HEK293 (cell line): ENCODE results near the gene ZNF688.

Experiments
- CTCF ChIA-PET: fragments of 350-600 bp; formaldehyde crosslinking; extraction: SDS; loops from one replicate; lab custom pipeline; 2021; ENCODE audit warnings: antibody characterized with exemption; lab: Yijun Ruan, JAX
- POLR2A ChIA-PET: fragments of 300-600 bp; formaldehyde crosslinking; extraction: SDS; loops from one replicate; lab custom pipeline; 2020; ENCODE audit warnings: antibody characterized with exemption, inconsistent platforms; lab: Yijun Ruan, JAX
- H3K27ac ChIP-seq: fragments of 200-500 bp; sonication (Bioruptor generic); 2 replicates; pipeline ENCODE4 v1.5.1; 2014; ENCODE audit warnings: low read depth, low read length, control low read depth, inconsistent platforms; ENCODE audit errors: extremely low read depth
- H3K36me3 ChIP-seq, 2 experiments: fragments of 200-500 bp in 1 of 2; sonication (Bioruptor generic) in 1 of 2; 1 replicate in 1 of 2; 2 replicates in 1 of 2; pipeline ENCODE4 v1.5.1; 2014 to 2017; ENCODE audit warnings: inconsistent platforms in 2 of 2, low read length in 2 of 2; ENCODE audit not compliant: control insufficient read depth in 2 of 2, insufficient read depth in 1 of 2
- H3K4me1 ChIP-seq: fragments of 200-500 bp; sonication (Bioruptor generic); 2 replicates; pipeline ENCODE4 v1.5.1; 2014; ENCODE audit warnings: mild to moderate bottlenecking, low read length, inconsistent platforms; ENCODE audit not compliant: control insufficient read depth, insufficient read depth
- H3K4me3 ChIP-seq: 2 replicates; pipeline ENCODE4 v1.5.1; 2011; ENCODE audit warnings: low read depth, mild to moderate bottlenecking, control low read depth, low read length, moderate library complexity
- H3K9me3 ChIP-seq: fragments of 200-500 bp; sonication (Bioruptor generic); 2 replicates; pipeline ENCODE4 v1.5.1; 2014; ENCODE audit warnings: low read depth, low read length, inconsistent platforms; ENCODE audit not compliant: control insufficient read depth, insufficient read depth
- EGR2 ChIP-seq: fragments of 450-650 bp; formaldehyde crosslinking; IDR thresholded peaks from 2 replicates; pipeline ENCODE4 v1.5.1; 2016; ENCODE audit warnings: low read depth, missing biosample characterization, missing genetic modification characterization
- GLIS2 ChIP-seq: fragments of 450-650 bp; formaldehyde crosslinking; IDR thresholded peaks from 2 replicates; pipeline ENCODE4 v1.5.1; 2016; ENCODE audit warnings: missing biosample characterization, missing genetic modification characterization
- PRDM1 ChIP-seq: fragments of 450-650 bp; formaldehyde crosslinking; IDR thresholded peaks from 2 replicates; pipeline ENCODE4; 2016; ENCODE audit warnings: missing biosample characterization, missing genetic modification characterization
- YY2 ChIP-seq: fragments of 450-650 bp; formaldehyde crosslinking; IDR thresholded peaks from 2 replicates; pipeline ENCODE4 v1.5.1; 2016; ENCODE audit warnings: missing biosample characterization, missing genetic modification characterization
- ZBTB20 ChIP-seq: fragments of 450-650 bp; formaldehyde crosslinking; IDR thresholded peaks from 2 replicates; pipeline ENCODE4 v1.5.1; 2016; ENCODE audit warnings: missing biosample characterization, missing genetic modification characterization
- ZBTB49 ChIP-seq: fragments of 450-650 bp; formaldehyde crosslinking; IDR thresholded peaks from 2 replicates; pipeline ENCODE4 v1.5.1; 2016; ENCODE audit warnings: missing biosample characterization, missing genetic modification characterization, low read depth
- ZFHX2 ChIP-seq: fragments of 450-650 bp; formaldehyde crosslinking; conservative IDR thresholded peaks from 2 replicates; pipeline ENCODE4 v1.5.1; 2016; ENCODE audit warnings: missing biosample characterization, missing genetic modification characterization
- ZIC2 ChIP-seq: fragments of 450-650 bp; formaldehyde crosslinking; IDR thresholded peaks from 2 replicates; pipeline ENCODE4 v1.5.1; 2016; ENCODE audit warnings: missing biosample characterization, missing genetic modification characterization
- ZNF121 ChIP-seq: fragments of 450-650 bp; formaldehyde crosslinking; IDR thresholded peaks from 2 replicates; pipeline ENCODE4 v1.5.1; 2016; ENCODE audit warnings: missing biosample characterization, missing genetic modification characterization
- ZNF133 ChIP-seq: fragments of 450-650 bp; formaldehyde crosslinking; IDR thresholded peaks from 2 replicates; pipeline ENCODE4 v1.5.1; 2016; ENCODE audit warnings: missing biosample characterization, missing genetic modification characterization
- ZNF16 ChIP-seq: fragments of 450-650 bp; formaldehyde crosslinking; IDR thresholded peaks from 2 replicates; pipeline ENCODE4 v1.5.1; 2016; ENCODE audit warnings: low read depth, missing biosample characterization, missing genetic modification characterization
- ZNF184 ChIP-seq: fragments of 450-650 bp; IDR thresholded peaks from 2 replicates; pipeline ENCODE4 v1.5.1; 2018; ENCODE audit warnings: missing biosample characterization, mild to moderate bottlenecking, missing genetic modification characterization
- ZNF223 ChIP-seq: fragments of 450-650 bp; formaldehyde crosslinking; IDR thresholded peaks from 2 replicates; pipeline ENCODE4 v1.5.1; 2016; ENCODE audit warnings: missing biosample characterization, missing genetic modification characterization
- ZNF24 ChIP-seq: fragments of 450-650 bp; formaldehyde crosslinking; IDR thresholded peaks from 2 replicates; pipeline ENCODE4 v1.5.1; 2016; ENCODE audit warnings: missing biosample characterization, missing genetic modification characterization
- ZNF266 ChIP-seq: fragments of 450-650 bp; formaldehyde crosslinking; IDR thresholded peaks from 2 replicates; pipeline ENCODE4 v1.5.1; 2016; ENCODE audit warnings: missing biosample characterization, missing genetic modification characterization, low read depth
- ZNF292 ChIP-seq: fragments of 450-650 bp; formaldehyde crosslinking; IDR thresholded peaks from 2 replicates; pipeline ENCODE4 v1.5.1; 2016; ENCODE audit warnings: low read depth, missing biosample characterization, missing genetic modification characterization, borderline replicate concordance
- ZNF341 ChIP-seq: fragments of 450-650 bp; formaldehyde crosslinking; IDR thresholded peaks from 2 replicates; pipeline ENCODE4; 2016; ENCODE audit warnings: low read depth, missing biosample characterization, missing genetic modification characterization
- ZNF48 ChIP-seq: fragments of 450-650 bp; formaldehyde crosslinking; IDR thresholded peaks from 2 replicates; pipeline ENCODE4 v1.5.1; 2016; ENCODE audit warnings: missing biosample characterization, missing genetic modification characterization
- ZNF529 ChIP-seq: fragments of 450-650 bp; formaldehyde crosslinking; IDR thresholded peaks from 2 replicates; pipeline ENCODE4 v1.5.1; 2017; ENCODE audit warnings: missing genetic modification characterization, missing biosample characterization; ENCODE audit not compliant: insufficient replicate concordance
- ZNF548 ChIP-seq: fragments of 450-650 bp; formaldehyde crosslinking; IDR thresholded peaks from 2 replicates; pipeline ENCODE4 v1.5.1; 2016; ENCODE audit warnings: missing biosample characterization, missing genetic modification characterization
- ZNF555 ChIP-seq: fragments of 450-650 bp; formaldehyde crosslinking; conservative IDR thresholded peaks from 2 replicates; pipeline ENCODE4 v1.5.1; 2017; ENCODE audit warnings: missing biosample characterization, mild to moderate bottlenecking, missing genetic modification characterization, inconsistent platforms
- ZNF596 ChIP-seq: fragments of 450-650 bp; IDR thresholded peaks from 2 replicates; pipeline ENCODE4 v1.5.0; 2018; ENCODE audit warnings: missing biosample characterization, mild to moderate bottlenecking, missing genetic modification characterization, moderate library complexity
- ZNF600 ChIP-seq: fragments of 450-650 bp; formaldehyde crosslinking; IDR thresholded peaks from 2 replicates; pipeline ENCODE4 v1.5.1; 2016; ENCODE audit warnings: missing biosample characterization, missing genetic modification characterization
- ZNF610 ChIP-seq: fragments of 450-650 bp; formaldehyde crosslinking; IDR thresholded peaks from 2 replicates; pipeline ENCODE4 v1.5.1; 2016; ENCODE audit warnings: missing biosample characterization, missing genetic modification characterization, borderline replicate concordance
- ZNF776 ChIP-seq: fragments of 450-650 bp; formaldehyde crosslinking; IDR thresholded peaks from 2 replicates; pipeline ENCODE4 v1.5.0; 2017; ENCODE audit warnings: missing biosample characterization, missing genetic modification characterization, borderline replicate concordance

Gene ZNF688

GRCh38 chr16:30567160-30567990 lies 4.1 kb downstream of the ZNF688 start:
- H3K9me3 ChIP-seq, result no peaks in the 10 kb centered on the region
- H3K27ac ChIP-seq, result no peak overlapping the region
- H3K4me1 ChIP-seq, result peaks cover 2% of the 10 kb centered on the region; the same call in 1 of the 2 replicates
- H3K4me3 ChIP-seq, result no peak overlapping the region
- CTCF ChIA-PET, result interaction anchor here (1.1 to 1.5 kb wide), 2 partner anchors 32 to 48 kb away, joined by 4 read pairs; partner anchors contain the start of gene ZNF747
- H3K36me3 ChIP-seq, result no peaks in the 10 kb centered on the region
- no peak for TF ChIP-seq PRDM1 (tag by site-specific recombination)
- TF ChIP-seq ZNF133 (tag by site-specific recombination), result peak; percentile 67
- TF ChIP-seq EGR2 (tag by site-specific recombination), result peak; percentile 77
- TF ChIP-seq ZNF776 (tag by site-specific recombination), result no peak
- TF ChIP-seq ZNF292 (tag by site-specific recombination), result 0 out of 2 replicates have a peak, but pooled peaks have one; percentile 5
- TF ChIP-seq ZFHX2 (tag by site-specific recombination), result peak; percentile 66
- peak; percentile 1 for TF ChIP-seq ZNF529 (tag by site-specific recombination)
- TF ChIP-seq ZNF24 (tag by site-specific recombination), result peak; percentile 85
- TF ChIP-seq, all 188 proteins: peak for 6
- POLR2A ChIA-PET, result interaction anchor here (0.5 to 1.3 kb wide), 5 partner anchors 9 to 1596 kb away, joined by 3 to 6 read pairs (median 5); partner anchors contain the start of gene ZNF764

GRCh38 chr16:30566531-30566930 lies 5.0 kb downstream of the ZNF688 start:
- Histone ChIP-seq H3K9me3 (no peaks in the 10 kb centered on the region), H3K36me3 (no peaks in the 10 kb centered on the region), H3K4me3 (no peak overlapping the region), H3K4me1 (peaks cover 2% of the 10 kb centered on the region; the same call in 1 of the 2 replicates), H3K27ac (no peak overlapping the region)
- no peak for TF ChIP-seq ZNF341 (tag by site-specific recombination)
- peak; percentile 88 for TF ChIP-seq ZNF16 (tag by site-specific recombination)
- TF ChIP-seq YY2 (tag by site-specific recombination), result no peak
- ChIA-PET CTCF (interaction anchor here (0.5 to 2.1 kb wide), 6 partner anchors 16 to 117 kb away, joined by 3 to 8 read pairs (median 4); partner anchors contain the start of gene ZNF747), POLR2A (interaction anchor here (0.9 to 1.3 kb wide), 2 partner anchors 9 to 17 kb away, joined by 3 to 7 read pairs; no protein-coding TSS in a partner anchor)

- Histone ChIP-seq H3K4me1 (peaks cover 2% of the 10 kb centered on the region; the same call in 1 of the 2 replicates), H3K27ac (no peak overlapping the region), H3K9me3 (no peaks in the 10 kb centered on the region), H3K36me3 (no peaks in the 10 kb centered on the region), H3K4me3 (no peak overlapping the region)
- POLR2A ChIA-PET, result interaction anchor here (0.6 to 1.4 kb wide), 5 partner anchors 9 to 52 kb away, joined by 3 to 7 read pairs (median 3); no protein-coding TSS in a partner anchor
- CTCF ChIA-PET, result interaction anchor here (0.5 to 2.1 kb wide), 6 partner anchors 16 to 717 kb away, joined by 3 to 8 read pairs (median 4); no protein-coding TSS in a partner anchor
- no peak for TF ChIP-seq GLIS2
- TF ChIP-seq ZNF600 (tag by site-specific recombination), result peak; percentile 55
Measured at GRCh38 chr16:30565984-30566383, 5.5 kb downstream of the ZNF688 start.

- CTCF ChIA-PET, result interaction anchor here (0.7 to 2.1 kb wide), 4 partner anchors 31 to 717 kb away, joined by 3 to 8 read pairs (median 4); no protein-coding TSS in a partner anchor
- H3K4me3 ChIP-seq, result no peak overlapping the region
- POLR2A ChIA-PET, result interaction anchor here (0.6 to 1.4 kb wide), 4 partner anchors 8 to 53 kb away, joined by 3 to 7 read pairs (median 3); no protein-coding TSS in a partner anchor
- no peaks in the 10 kb centered on the region for H3K4me1 ChIP-seq
- H3K36me3 ChIP-seq, result no peaks in the 10 kb centered on the region
- H3K9me3 ChIP-seq, result no peaks in the 10 kb centered on the region
- no peak overlapping the region for H3K27ac ChIP-seq
- no peak for TF ChIP-seq ZNF266 (tag by site-specific recombination)
- TF ChIP-seq ZIC2 (tag by site-specific recombination), result no peak
- TF ChIP-seq ZBTB20 (tag by site-specific recombination), result no peak
- TF ChIP-seq ZBTB49 (tag by site-specific recombination), result no peak
- TF ChIP-seq ZNF596 (tag by site-specific recombination), result no peak
- TF ChIP-seq ZNF184, result no peak
- TF ChIP-seq ZNF223 (tag by site-specific recombination), result no peak
- no peak for TF ChIP-seq ZNF548 (tag by site-specific recombination)
- TF ChIP-seq ZNF133 (tag by site-specific recombination), result no peak
- no peak for TF ChIP-seq ZNF555 (tag by site-specific recombination)
- no peak for TF ChIP-seq ZNF610 (tag by site-specific recombination)
- no peak for TF ChIP-seq ZNF48
- TF ChIP-seq ZNF121 (tag by site-specific recombination), result no peak
Measured at GRCh38 chr16:30565526-30565925, 6.0 kb downstream of the ZNF688 start.
